Activated CD4-positive, alpha-beta T cell treated with anti-CD3 and anti-CD28 coated beads, Interleukin-2, amount 50 U/mL, for 24 hours (primary cell): ENCODE results near the gene TENM3.

ENCODE experiments used
- DNase-seq, 2 donors: peaks; one replicate each; pipeline ENCODE4 v3.0.0-alpha.2; 2020; ENCODE audit warnings: low read depth in 1 of 2, low spot score in 1 of 2

Gene TENM3

GRCh38 chr4:182604161-182604622 lies 361.0 kb downstream of the TENM3 start:
- DNase-seq = no peak

GRCh38 chr4:182604953-182605352 lies 361.8 kb downstream of the TENM3 start:
- no peak for DNase-seq

GRCh38 chr4:182608525-182608924 lies 365.3 kb downstream of the TENM3 start:
- no peak for DNase-seq

- no peak for DNase-seq
Measured at GRCh38 chr4:182616476-182616875, 373.3 kb downstream of the TENM3 start.

GRCh38 chr4:182619660-182620059 lies 376.5 kb downstream of the TENM3 start:
- no peak for DNase-seq

GRCh38 chr4:182620111-182620980 lies 377.1 kb downstream of the TENM3 start:
- no peak for DNase-seq

GRCh38 chr4:182624281-182624680 lies 381.1 kb downstream of the TENM3 start:
- no peak for DNase-seq

GRCh38 chr4:182625193-182625592 lies 382.0 kb downstream of the TENM3 start:
- DNase-seq = no peak

- no peak for DNase-seq
Measured at GRCh38 chr4:182627996-182628395, 384.8 kb downstream of the TENM3 start.

GRCh38 chr4:182628544-182628943 lies 385.3 kb downstream of the TENM3 start:
- no peak for DNase-seq

- DNase-seq = no peak
Measured at GRCh38 chr4:182629096-182629495, 385.9 kb downstream of the TENM3 start.

- no peak for DNase-seq
Measured at GRCh38 chr4:182640491-182640890, 397.3 kb downstream of the TENM3 start.

GRCh38 chr4:182640932-182641331 lies 397.7 kb downstream of the TENM3 start:
- no peak for DNase-seq

- no peak for DNase-seq
Measured at GRCh38 chr4:182642831-182643230, 399.6 kb downstream of the TENM3 start.

- no peak for DNase-seq
Measured at GRCh38 chr4:182643801-182644682, 400.8 kb downstream of the TENM3 start.

GRCh38 chr4:182644683-182645050 lies 401.5 kb downstream of the TENM3 start:
- DNase-seq = no peak

- DNase-seq = no peak
Measured at GRCh38 chr4:182645511-182645910, 402.3 kb downstream of the TENM3 start.

- DNase-seq = no peak
Measured at GRCh38 chr4:182647646-182648300, 404.6 kb downstream of the TENM3 start.

GRCh38 chr4:182648766-182649165 lies 405.6 kb downstream of the TENM3 start:
- DNase-seq = no peak

GRCh38 chr4:182649698-182650477 lies 406.7 kb downstream of the TENM3 start:
- no peak for DNase-seq

GRCh38 chr4:182653596-182653995 lies 410.4 kb downstream of the TENM3 start:
- no peak for DNase-seq
